Adrenal gland (tissue), 12 donors: Measurements from ENCODE around the gene LEMD1. TPM values are rescaled to one million over a fixed set of nuclear protein-coding genes. Genes with fewer than 3 reads are reported as not detected.
"Not testable (repeated sequence)": the region's sequence is repeated elsewhere in the genome, so short reads cannot be mapped to it uniquely, and the experiment has no call there.

Experiments
- DNase-seq, 7 donors: peaks; one replicate each; pipeline ENCODE4 v3.0.0-alpha.2; 2019 to 2020
- H3K27ac ChIP-seq, 5 donors: fragments of 200-600 bp; sonication (generic) in 4 of 5; 1 replicate in 3 of 5; 2 replicates in 2 of 5; pipeline versions ENCODE4 v1.5.1 to v1.8.0; 2016 to 2020; ENCODE audit warnings: mild to moderate bottlenecking in 1 of 5
- H3K27me3 ChIP-seq: fragments of 200-600 bp; 2 replicates; pipeline ENCODE4 v1.8.0; 2021
- H3K36me3 ChIP-seq, 2 donors: fragments of 200-600 bp; replicated peaks in 1 of 2; 1 replicate in 1 of 2; 2 replicates in 1 of 2; pipeline versions ENCODE4 v1.5.1 to v1.8.0; 2018 to 2022
- H3K4me1 ChIP-seq, 2 donors: fragments of 200-600 bp; replicated peaks in 1 of 2; 1 replicate in 1 of 2; 2 replicates in 1 of 2; pipeline versions ENCODE4 v1.5.1 to v1.8.0; 2018 to 2021
- H3K4me3 ChIP-seq, 4 donors: fragments of 200-600 bp; sonication (generic) in 3 of 4; one replicate each; pipeline ENCODE4 v1.5.1; 2016 to 2018
- H3K9me3 ChIP-seq, 3 donors: fragments of 200-600 bp; sonication (generic) in 1 of 3; replicated peaks in 1 of 3; 1 replicate in 2 of 3; 2 replicates in 1 of 3; pipeline versions ENCODE4 v1.5.1 to v1.8.0; 2016 to 2021
- POLR2A ChIP-seq, 2 donors: fragments of 450-650 bp; IDR thresholded peaks; one replicate each; pipeline ENCODE4 v1.6.1; 2017; ENCODE audit warnings: antibody characterized with exemption in 2 of 2, mild to moderate bottlenecking in 2 of 2, moderate library complexity in 1 of 2
- WGBS, 4 donors: extraction: QIAGEN DNeasy Blood & Tissue Kit in 2 of 4; methylation state at CpG; one replicate each; pipeline versions ENCODE4 v1.1.5 to v1.1.7; 2013 to 2017; 5-methylcytosine and 5-hydroxymethylcytosine counted together
- intact Hi-C, 2 donors: fragments of 100-400 bp; cut with DNase I; formaldehyde crosslinking; loops; one replicate each; pipeline versions ENCODE4 v1.14.1 to v1.15.0; 2022 to 2023
- polyA plus RNA-seq, 3 donors: library from polyadenylated mRNA; stranded (reverse); fragments of 200-250 nt in 2 of 3; fragments of 350-450 nt in 1 of 3; fragmentation: Illumina TruSeq in 1 of 3; extraction: RNeasy Lipid Tissue Mini Kit (QIAGEN cat#74804) in 1 of 3; gene quantifications; one replicate each; pipeline ENCODE4 v1.2.3, GENCODE V29; 2013 to 2014
- total RNA-seq, 9 donors: library from RNA; depleted of rRNA in 4 of 9; stranded (reverse); fragments of >200 nt in 4 of 9; fragments of 120-200 nt in 1 of 9; fragmentation: NEBNext Ultra II Directional in 1 of 9; extraction: Animal tissue kit (Norgen Biotek cat#: 25700) in 1 of 9; gene quantifications; one replicate each; pipeline versions ENCODE4 v1.1.0 to v1.2.4, GENCODE V29; 2013 to 2023
- TF ChIP-seq, protein P1 (sequence below), 6 experiments: fragments of 450-650 bp in 4 of 6; fragments of 200-600 bp in 2 of 6; sonication (generic) in 1 of 6; IDR thresholded peaks; 1 replicate in 5 of 6; 2 replicates in 1 of 6; pipeline versions ENCODE4 v1.5.1 to v1.8.0; 2016 to 2021; ENCODE audit warnings: antibody characterized with exemption in 6 of 6, mild to moderate bottlenecking in 2 of 6, moderate library complexity in 1 of 6
- donor health status: healthy with polysubstance abuse.
- donor health status: Bipolar disorder and iron deficiency.
- donor health status: DM: yes; HTN: yes; CAD: no.
- donor health status: DM: no; HTN: no; CAD: no.
- donor health status: DM: no; HTN: no; CAD: no.
- donor health status: DM: yes; HTN: yes; CAD: no.

The LEMD1 gene
- total and polyA plus RNA-seq, 12 donors, result 0.64 TPM; not detected in 11

DNA sequence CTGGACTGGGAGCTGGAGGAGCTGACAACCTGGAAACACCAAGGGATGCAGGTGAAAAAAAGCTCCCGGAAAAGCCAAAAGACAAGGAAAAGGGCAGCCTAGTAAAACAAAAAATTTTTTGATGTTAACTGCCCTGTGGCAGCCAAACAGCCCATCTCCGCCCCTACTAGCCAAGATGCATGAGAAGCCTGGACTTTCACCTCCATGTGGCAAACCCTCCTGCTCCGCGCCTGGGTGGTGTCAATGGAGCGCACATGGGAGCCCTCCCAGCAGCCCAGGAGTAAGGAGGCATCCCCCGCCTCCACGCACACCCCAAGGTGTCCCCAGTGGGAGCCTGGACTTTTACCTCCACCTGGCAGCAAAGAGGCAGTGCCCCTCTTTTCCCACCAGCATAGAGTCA, 30.5 kb downstream of the LEMD1 start:
- intact Hi-C loops, result loop anchor here in 1 of 2 donors (10.0 kb wide), 1 partner anchor 133 kb away; no protein-coding TSS in a partner anchor
- no peaks in the 10 kb centered on the region for H3K27me3 ChIP-seq
- H3K36me3 ChIP-seq, result no peaks in the 10 kb centered on the region
- TF ChIP-seq, protein P1, sequence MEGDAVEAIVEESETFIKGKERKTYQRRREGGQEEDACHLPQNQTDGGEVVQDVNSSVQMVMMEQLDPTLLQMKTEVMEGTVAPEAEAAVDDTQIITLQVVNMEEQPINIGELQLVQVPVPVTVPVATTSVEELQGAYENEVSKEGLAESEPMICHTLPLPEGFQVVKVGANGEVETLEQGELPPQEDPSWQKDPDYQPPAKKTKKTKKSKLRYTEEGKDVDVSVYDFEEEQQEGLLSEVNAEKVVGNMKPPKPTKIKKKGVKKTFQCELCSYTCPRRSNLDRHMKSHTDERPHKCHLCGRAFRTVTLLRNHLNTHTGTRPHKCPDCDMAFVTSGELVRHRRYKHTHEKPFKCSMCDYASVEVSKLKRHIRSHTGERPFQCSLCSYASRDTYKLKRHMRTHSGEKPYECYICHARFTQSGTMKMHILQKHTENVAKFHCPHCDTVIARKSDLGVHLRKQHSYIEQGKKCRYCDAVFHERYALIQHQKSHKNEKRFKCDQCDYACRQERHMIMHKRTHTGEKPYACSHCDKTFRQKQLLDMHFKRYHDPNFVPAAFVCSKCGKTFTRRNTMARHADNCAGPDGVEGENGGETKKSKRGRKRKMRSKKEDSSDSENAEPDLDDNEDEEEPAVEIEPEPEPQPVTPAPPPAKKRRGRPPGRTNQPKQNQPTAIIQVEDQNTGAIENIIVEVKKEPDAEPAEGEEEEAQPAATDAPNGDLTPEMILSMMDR (IDR thresholded peaks at IDR 0.05), result no peak
- TF ChIP-seq POLR2A (IDR thresholded peaks at IDR 0.05), result no peak
- H3K27ac ChIP-seq, result no peak overlapping the region
- no peak for DNase-seq
- H3K4me3 ChIP-seq, result no peak overlapping the region
- WGBS, 4 donors, result 75 to 93% (median 93%) methylated on average over 4 to 7 of the region's 7 CpGs
- no peaks in the 10 kb centered on the region for H3K9me3 ChIP-seq
- H3K4me1 ChIP-seq, result no peaks in the 10 kb centered on the region

DNA sequence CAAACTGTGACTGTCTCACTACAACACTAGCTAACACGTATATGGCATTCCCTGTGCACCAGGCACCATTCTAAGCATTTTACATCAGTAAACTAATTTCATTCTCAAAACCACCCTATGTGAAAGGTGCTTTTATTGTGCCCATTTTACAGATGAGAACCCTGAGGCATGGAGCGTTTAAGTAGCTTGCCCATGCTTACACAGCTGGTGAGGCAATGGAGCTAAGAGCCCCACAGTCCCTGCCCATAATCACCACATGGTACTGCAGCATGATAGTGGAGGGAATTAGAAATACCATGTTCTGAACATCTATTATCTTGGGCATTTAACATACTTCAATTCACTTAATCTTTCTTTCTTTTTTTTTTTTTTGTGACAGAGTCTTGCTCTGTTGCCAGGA, 34.0 kb downstream of the LEMD1 start:
- TF ChIP-seq, protein P1 (IDR thresholded peaks at IDR 0.05), result no peak
- no peak for TF ChIP-seq POLR2A (IDR thresholded peaks at IDR 0.05)
- Histone ChIP-seq H3K4me1 (peaks cover 0 to 12% of the 10 kb centered on the region in 2 donors), H3K27me3 (no peaks in the 10 kb centered on the region), H3K4me3 (no peak overlapping the region), H3K27ac (no peak overlapping the region), H3K36me3 (no peaks in the 10 kb centered on the region), H3K9me3 (no peaks in the 10 kb centered on the region)
- DNase-seq, result no peak
- intact Hi-C loops, result no loop called here
- WGBS, 4 donors, result 89 to 96% (median 93%) methylated on average over 2 of the region's 2 CpGs

DNA sequence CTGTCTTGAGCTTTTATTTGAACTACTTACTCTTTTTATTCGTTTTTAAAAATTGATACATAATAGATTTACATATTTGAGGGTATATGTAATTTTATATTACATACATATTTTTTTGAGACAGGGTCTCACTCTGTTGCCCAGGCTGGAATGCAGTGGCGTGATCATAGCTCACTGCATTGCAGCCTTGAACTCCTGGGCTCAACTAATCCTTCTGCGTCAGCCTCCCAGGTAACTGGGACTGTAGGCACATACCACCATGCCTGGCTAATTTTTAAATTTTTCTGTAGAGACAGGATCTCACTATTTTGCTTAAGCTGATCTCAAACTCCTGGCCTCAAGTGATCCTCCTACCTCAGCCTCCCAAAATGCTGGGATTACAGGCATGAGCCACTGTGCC, 38.9 kb downstream of the LEMD1 start:
- DNase-seq, H3K4me3 ChIP-seq, H3K9me3 ChIP-seq, H3K27ac ChIP-seq, H3K27me3 ChIP-seq, intact Hi-C loops, H3K36me3 ChIP-seq: not testable (repeated sequence)
- WGBS, 4 donors, result 62 to 77% (median 67%) methylated on average over 3 of the region's 3 CpGs
- H3K4me1 ChIP-seq, result peaks cover 9 to 21% of the 10 kb centered on the region in 2 donors

DNA sequence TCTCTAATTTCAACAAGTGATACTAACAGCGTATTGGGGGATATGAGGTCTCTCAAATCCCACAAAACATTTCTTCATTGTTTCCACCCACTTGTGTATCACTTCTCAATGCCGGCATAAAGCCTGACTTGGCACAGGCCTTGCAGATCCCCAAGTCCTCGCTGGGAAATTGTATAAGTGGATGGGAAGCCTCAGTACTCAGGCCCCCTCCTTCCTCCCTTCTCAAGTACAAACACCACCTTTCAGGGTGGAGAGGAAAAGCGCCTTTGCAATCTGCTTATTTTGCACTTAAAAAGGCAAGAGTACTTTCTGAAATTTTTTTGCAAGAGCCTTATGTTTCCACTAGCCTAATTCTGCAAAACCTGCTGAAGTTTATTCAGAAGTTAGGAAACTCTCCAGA, 39.3 kb downstream of the LEMD1 start:
- no peaks in the 10 kb centered on the region for H3K9me3 ChIP-seq
- no peak for TF ChIP-seq POLR2A (IDR thresholded peaks at IDR 0.05)
- whole genome bisulfite sequencing, 4 donors, result 77 to 79% (median 77%) methylated on average over 4 of the region's 4 CpGs
- H3K36me3 ChIP-seq, result peaks cover 0 to 3% of the 10 kb centered on the region in 2 donors
- no peak for DNase-seq
- intact Hi-C loops, result no loop called here
- no peaks in the 10 kb centered on the region for H3K27me3 ChIP-seq
- H3K27ac ChIP-seq, result no peak overlapping the region
- no peak overlapping the region for H3K4me3 ChIP-seq
- peaks cover 9 to 21% of the 10 kb centered on the region in 2 donors for H3K4me1 ChIP-seq

DNA sequence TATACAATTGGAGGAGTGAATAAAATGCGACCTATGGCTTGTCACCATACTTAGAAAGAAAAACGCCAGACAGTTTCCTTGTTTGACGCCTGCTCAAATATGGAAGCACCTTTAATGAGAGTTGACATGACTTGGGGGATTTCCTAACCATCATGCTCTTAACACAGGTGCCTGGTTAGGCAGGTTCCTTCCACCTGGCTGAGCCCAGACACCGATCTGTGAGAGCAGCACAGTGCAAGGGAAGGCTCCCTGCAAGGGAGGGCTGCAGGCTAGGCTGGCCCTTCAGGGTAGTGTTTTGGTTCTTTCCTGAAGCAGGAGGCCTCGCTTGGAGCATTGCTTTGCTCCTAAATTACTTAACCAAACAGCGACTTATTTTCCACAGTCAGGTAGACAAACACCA, 40.6 kb downstream of the LEMD1 start:
- WGBS, 4 donors, result 85 to 87% (median 86%) methylated on average over 5 to 6 of the region's 6 CpGs
- H3K4me3 ChIP-seq, result no peak overlapping the region

More for the DNA sequence above, 40.6 kb downstream of the LEMD1 start:
- H3K36me3 ChIP-seq, result peaks cover 0 to 3% of the 10 kb centered on the region in 2 donors
- no peak for DNase-seq
- H3K4me1 ChIP-seq, result peaks cover 14 to 26% of the 10 kb centered on the region in 2 donors
- no peak for TF ChIP-seq POLR2A (IDR thresholded peaks at IDR 0.05)
- TF ChIP-seq, protein P1 (IDR thresholded peaks at IDR 0.05), result no peak
- intact Hi-C loops, result no loop called here
- H3K9me3 ChIP-seq, result no peaks in the 10 kb centered on the region
- peak overlapping the region in 1 of 5 donors; percentile 13 for H3K27ac ChIP-seq
- no peaks in the 10 kb centered on the region for H3K27me3 ChIP-seq
